Prostate gland (tissue), 2 donors: ENCODE measurements around the gene MNT.

Experiments used
- CTCF ChIP-seq, 4 experiments: fragments of 200-600 bp in 2 of 4; fragments of 450-650 bp in 2 of 4; sonication (generic) in 2 of 4; IDR thresholded peaks; 1 replicate in 3 of 4; 2 replicates in 1 of 4; pipeline ENCODE4 v1.5.1; 2016 to 2019; ENCODE audit warnings: antibody characterized with exemption in 4 of 4, mild to moderate bottlenecking in 2 of 4, moderate library complexity in 2 of 4
- POLR2A ChIP-seq: fragments of 450-650 bp; IDR thresholded peaks from one replicate; pipeline ENCODE4 v1.6.1; 2016; ENCODE audit warnings: antibody characterized with exemption, mild to moderate bottlenecking
- POLR2AphosphoS5 ChIP-seq: sonication (generic); formaldehyde crosslinking; IDR thresholded peaks from one replicate; pipeline ENCODE4 v1.6.1; 2017; ENCODE audit warnings: antibody characterized with exemption

GRCh38 chr17:2368359-2368758 is 32.5 kb downstream of the MNT start:
- TF ChIP-seq CTCF (IDR thresholded peaks at IDR 0.05) (no peak), POLR2A (no peak), POLR2AphosphoS5 (no peak)
